ENCODE measurements around the gene MTARC2.

The MTARC2 gene

DNA sequence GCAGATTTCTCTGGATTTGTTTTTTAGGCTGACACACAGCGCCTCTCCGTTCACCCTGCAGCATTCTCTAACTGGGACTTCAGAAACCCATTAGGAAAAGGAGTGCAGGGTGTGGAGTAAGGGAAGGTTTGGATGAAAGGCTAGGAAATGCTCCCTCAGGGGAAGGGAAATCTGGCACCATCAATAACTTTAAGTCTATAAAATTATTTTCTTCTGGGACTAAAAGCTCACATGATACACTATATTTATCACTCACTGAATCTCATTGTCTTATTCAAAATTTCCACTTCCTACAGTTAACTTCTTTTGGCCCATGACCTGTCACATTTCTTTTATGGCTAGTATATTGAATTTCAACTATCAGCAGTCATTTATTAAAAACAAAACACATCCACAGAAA is 85.3 kb downstream of the MTARC2 start:
- DNase-seq = no peak

Data from T-helper 9 cell (primary cell).